Activated CD8-positive, alpha-beta T cell treated with anti-CD3 and anti-CD28 coated beads for 36 hours (primary cell): ENCODE measurements around the gene ASIC3. TPM values are rescaled to one million over a fixed set of nuclear protein-coding genes. Genes with fewer than 3 reads are reported as not detected.
A peak's percentile ranks its signal among the peaks of the same experiment; 100 is the strongest.

Experiments used
- ATAC-seq: fragments of 200-7000 bp; cut with Tn5 transposase; one replicate; pipeline ENCODE4 v1.10.0; 2021; ENCODE audit warnings: mild to moderate bottlenecking, moderate library complexity
- CTCF ChIA-PET: fragments of 350-600 bp; sonication (Branson Sonifier 250); formaldehyde crosslinking; loops from one replicate; lab custom pipeline; 2021; ENCODE audit warnings: antibody characterized with exemption; lab: Charles Lee
- POLR2A ChIA-PET: fragments of 350-600 bp; sonication (Branson Sonifier 250); formaldehyde crosslinking; loops from one replicate; lab custom pipeline; 2021; ENCODE audit warnings: antibody characterized with exemption; lab: Charles Lee
- DNase-seq: peaks from one replicate; pipeline ENCODE4 v3.0.0-alpha.2; 2020
- H3K27ac Mint-ChIP-seq: one replicate; pipeline ENCODE4 v1.8.0; 2021; ENCODE audit warnings: mild to moderate bottlenecking, mixed read lengths
- H3K27me3 Mint-ChIP-seq: one replicate; pipeline ENCODE4 v1.8.0; 2021; ENCODE audit warnings: mixed read lengths
- H3K36me3 Mint-ChIP-seq: one replicate; pipeline ENCODE4 v1.8.0; 2021; ENCODE audit warnings: low read depth, mixed read lengths
- H3K4me1 Mint-ChIP-seq: one replicate; pipeline ENCODE4 v1.8.0; 2021; ENCODE audit warnings: low read depth, mixed read lengths
- H3K4me3 Mint-ChIP-seq: one replicate; pipeline ENCODE4 v1.8.0; 2021; ENCODE audit warnings: mild to moderate bottlenecking, moderate library complexity, mixed read lengths
- H3K9me3 Mint-ChIP-seq: one replicate; pipeline ENCODE4 v1.8.0; 2021; ENCODE audit warnings: mixed read lengths
- intact Hi-C: fragments of 100-400 bp; cut with micrococcal nuclease; formaldehyde crosslinking; loops from one replicate; pipeline ENCODE4 v1.10.0; 2022
- total RNA-seq, 2 experiments: library from RNA; stranded (reverse); gene quantifications; one replicate each; pipeline ENCODE4 v1.2.3, GENCODE V29; 2021
- TF ChIP-seq, protein P1 (sequence below): fragments of 200-600 bp; IDR thresholded peaks from one replicate; pipeline ENCODE4 v1.8.0; 2022; ENCODE audit warnings: antibody characterized with exemption, mild to moderate bottlenecking

ASIC3 gene
- total RNA-seq, 2 experiments from 2014 or later = 3.7 to 5.8 TPM

DNA sequence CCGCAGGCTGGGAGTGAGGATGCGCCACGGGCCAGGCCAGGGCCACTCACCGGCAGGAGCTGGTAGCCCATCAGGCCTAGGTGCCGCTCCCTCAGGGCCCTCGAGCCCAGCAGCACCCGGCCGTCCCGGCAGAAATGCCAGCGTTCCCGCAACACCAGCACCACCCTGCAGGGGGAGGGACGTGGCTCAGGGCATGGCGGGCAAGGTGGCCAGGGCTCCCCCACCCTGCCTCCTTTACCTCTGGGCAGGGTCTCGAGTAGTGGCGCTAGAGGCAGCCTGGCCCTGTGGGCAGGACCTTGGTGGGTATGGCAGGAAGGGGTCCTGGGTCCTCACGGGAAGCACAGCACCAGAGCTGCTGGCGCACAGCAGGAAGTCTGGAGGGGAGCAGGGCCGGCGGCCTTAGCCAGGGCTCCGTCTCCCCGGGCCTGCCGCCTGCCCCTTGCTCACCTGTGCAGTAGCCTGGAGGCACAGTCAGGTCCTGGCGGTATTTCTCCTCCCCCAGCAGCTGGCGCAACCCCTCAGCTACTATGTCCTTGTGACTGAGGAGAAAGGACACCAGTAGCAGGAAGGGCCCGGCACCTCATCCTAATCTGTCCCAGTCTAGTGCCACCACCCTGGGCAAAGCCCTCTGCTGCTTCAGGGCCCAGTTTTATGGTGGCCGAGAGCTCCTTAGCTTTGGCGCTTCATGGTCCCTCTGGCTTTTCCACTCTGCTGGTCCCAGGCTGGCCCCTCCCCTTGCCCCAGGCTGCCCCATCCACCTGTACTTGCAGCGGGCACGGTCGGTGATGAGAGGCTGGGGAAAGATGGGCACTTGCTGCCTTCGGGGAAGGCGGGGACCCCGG is 28.8 kb downstream of the ASIC3 start:
- no peaks in the 10 kb centered on the region for H3K27me3 Mint-ChIP-seq
- no peak for ATAC-seq
- ChIA-PET POLR2A (interaction anchor here (0.5 to 2.1 kb wide), 6 partner anchors 8 to 26 kb away, joined by 3 to 7 read pairs (median 3); no protein-coding TSS in a partner anchor), CTCF (interaction anchor here (1.0 to 1.3 kb wide), 6 partner anchors 10 to 67 kb away, joined by 3 to 5 read pairs (median 3); no protein-coding TSS in a partner anchor)
- no peak overlapping the region for H3K4me3 Mint-ChIP-seq
- DNase-seq = no peak
- H3K9me3 Mint-ChIP-seq = no peaks in the 10 kb centered on the region
- no peak overlapping the region for H3K27ac Mint-ChIP-seq
- intact Hi-C loops = no loop called here
- TF ChIP-seq, protein P1, sequence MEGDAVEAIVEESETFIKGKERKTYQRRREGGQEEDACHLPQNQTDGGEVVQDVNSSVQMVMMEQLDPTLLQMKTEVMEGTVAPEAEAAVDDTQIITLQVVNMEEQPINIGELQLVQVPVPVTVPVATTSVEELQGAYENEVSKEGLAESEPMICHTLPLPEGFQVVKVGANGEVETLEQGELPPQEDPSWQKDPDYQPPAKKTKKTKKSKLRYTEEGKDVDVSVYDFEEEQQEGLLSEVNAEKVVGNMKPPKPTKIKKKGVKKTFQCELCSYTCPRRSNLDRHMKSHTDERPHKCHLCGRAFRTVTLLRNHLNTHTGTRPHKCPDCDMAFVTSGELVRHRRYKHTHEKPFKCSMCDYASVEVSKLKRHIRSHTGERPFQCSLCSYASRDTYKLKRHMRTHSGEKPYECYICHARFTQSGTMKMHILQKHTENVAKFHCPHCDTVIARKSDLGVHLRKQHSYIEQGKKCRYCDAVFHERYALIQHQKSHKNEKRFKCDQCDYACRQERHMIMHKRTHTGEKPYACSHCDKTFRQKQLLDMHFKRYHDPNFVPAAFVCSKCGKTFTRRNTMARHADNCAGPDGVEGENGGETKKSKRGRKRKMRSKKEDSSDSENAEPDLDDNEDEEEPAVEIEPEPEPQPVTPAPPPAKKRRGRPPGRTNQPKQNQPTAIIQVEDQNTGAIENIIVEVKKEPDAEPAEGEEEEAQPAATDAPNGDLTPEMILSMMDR = peak; percentile 50
- H3K4me1 Mint-ChIP-seq = peaks cover 21% of the 10 kb centered on the region
- peaks cover 23% of the 10 kb centered on the region for H3K36me3 Mint-ChIP-seq

DNA sequence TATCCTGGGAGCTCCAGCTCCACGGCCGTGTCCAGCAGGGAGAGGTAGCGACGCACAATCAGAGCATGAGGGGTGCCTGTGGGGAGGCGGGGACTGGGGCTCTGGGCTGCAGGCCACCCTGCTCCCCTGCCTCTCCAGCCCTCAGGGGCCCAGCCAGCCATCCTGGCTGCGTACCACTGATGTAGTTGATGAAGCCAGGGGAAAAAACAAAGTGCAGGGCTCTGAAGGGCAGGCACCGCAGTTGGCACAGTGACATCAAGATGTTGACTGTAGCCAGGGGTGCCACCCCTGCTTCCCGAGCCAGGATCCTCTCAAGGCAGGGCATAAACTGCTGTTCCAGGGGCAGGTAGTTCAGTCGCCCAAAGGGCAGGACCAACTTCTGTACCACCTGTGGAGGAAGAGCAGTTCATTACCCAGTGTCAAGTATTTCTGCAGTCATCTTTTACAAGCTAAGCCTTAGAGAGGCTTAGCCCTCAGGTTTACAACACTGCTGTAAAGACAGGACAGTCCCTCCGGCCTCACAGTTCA is 29.4 kb downstream of the ASIC3 start:
- TF ChIP-seq, protein P1 = no peak
- DNase-seq = no peak
- ATAC-seq = no peak
- Mint-ChIP-seq H3K27me3 (no peaks in the 10 kb centered on the region), H3K4me3 (peak overlapping the region; percentile 18), H3K4me1 (peaks cover 26% of the 10 kb centered on the region), H3K27ac (peak overlapping the region; percentile 53), H3K9me3 (no peaks in the 10 kb centered on the region), H3K36me3 (peaks cover 23% of the 10 kb centered on the region)
- intact Hi-C loops = no loop called here
- ChIA-PET CTCF (interaction anchor here (1.1 to 1.3 kb wide), 3 partner anchors 10 to 67 kb away, joined by 3 to 5 read pairs (median 3); no protein-coding TSS in a partner anchor), POLR2A (interaction anchor here (0.5 to 2.1 kb wide), 6 partner anchors 10 to 19 kb away, joined by 3 to 8 read pairs (median 4); partner anchors contain the start of gene SLC4A2)

DNA sequence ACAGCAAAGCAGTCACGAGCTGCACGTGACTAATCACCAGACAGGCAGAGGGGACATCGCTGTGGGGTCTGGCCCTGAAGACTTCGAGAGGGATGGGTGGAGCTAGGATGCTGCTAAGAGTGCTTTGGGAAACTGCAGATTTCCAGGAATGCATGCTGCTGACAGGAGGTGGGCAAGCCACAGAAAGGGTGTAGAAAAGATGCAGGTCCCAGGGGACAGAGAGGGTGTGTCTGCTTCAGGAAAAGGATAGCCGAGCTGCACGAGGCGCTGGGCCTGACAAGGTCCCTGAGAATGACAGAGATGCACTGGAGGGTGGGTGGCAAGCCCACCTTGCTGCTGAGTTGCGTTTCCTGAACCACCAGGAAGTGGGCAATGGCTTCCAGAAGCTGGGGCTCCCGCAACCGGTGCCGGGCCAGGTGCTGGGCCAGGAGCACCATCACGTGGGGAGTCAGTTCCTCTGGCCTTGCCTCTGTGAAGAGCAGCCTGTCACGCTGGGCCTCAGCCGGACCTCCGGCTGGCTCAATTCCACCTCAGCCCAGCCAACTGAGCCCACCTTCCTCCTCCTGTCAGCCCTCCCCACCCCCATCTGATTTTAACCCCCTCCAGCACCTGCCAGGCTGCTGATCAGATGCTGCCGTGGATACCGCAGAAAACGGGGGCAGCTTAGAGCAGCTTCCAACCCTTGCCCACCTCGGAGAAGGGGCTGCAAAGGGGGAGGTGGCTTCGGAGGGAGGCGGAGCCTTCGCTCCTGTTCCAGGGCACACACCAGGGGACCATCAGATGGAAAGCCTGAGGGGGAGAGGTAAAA is 30.1 kb downstream of the ASIC3 start:
- Mint-ChIP-seq H3K36me3 (peaks cover 23% of the 10 kb centered on the region), H3K27ac (peak overlapping the region; percentile 53), H3K9me3 (no peaks in the 10 kb centered on the region), H3K27me3 (no peaks in the 10 kb centered on the region), H3K4me1 (peaks cover 28% of the 10 kb centered on the region), H3K4me3 (peak overlapping the region; percentile 83)
- ChIA-PET POLR2A (interaction anchor here (0.8 to 2.1 kb wide), 6 partner anchors 10 to 20 kb away, joined by 3 to 8 read pairs (median 4); partner anchors contain the start of gene SLC4A2), CTCF (interaction anchor here (1.3 kb wide), 1 partner anchor 60 kb away, joined by 3 read pairs; no protein-coding TSS in a partner anchor)
- no peak for ATAC-seq
- intact Hi-C loops = no loop called here
- TF ChIP-seq, protein P1 = no peak
- DNase-seq = no peak

DNA sequence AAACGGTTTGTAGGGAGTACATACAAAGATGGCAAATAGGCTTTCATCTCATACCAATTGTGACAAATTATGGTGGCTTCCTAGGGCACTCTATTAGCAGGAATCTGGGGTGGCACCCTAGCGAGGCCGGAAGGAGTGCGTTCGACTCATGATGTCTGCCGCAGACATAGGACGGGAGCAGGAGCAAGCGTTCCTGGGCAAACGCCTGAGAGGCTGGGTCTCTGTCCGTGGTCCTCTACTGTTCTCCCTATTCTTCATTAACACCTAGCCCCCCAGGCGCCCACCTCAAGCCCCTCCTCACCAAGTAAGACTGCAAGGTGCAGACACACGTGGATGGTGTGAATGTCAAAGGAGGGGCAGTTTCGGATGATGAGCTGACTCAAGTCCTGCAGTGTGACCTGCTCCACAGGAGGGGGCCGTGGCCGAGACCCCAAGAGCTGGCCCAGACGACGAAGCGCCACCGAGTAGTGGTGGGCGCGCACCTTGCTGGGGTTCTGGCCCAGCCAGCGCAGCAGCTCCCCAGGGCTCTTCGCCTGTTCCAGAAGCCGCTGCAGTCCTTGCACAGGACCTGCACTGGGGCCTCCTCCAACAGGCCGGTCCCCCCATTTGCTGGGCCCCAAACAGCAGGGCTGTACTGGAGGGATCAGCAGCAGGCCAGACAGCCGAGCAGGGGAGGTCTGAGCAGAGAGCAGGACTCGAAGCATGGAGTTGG is 31.0 kb downstream of the ASIC3 start:
- Mint-ChIP-seq H3K27ac (peak overlapping the region; percentile 80), H3K4me3 (peak overlapping the region; percentile 83), H3K4me1 (peaks cover 28% of the 10 kb centered on the region), H3K27me3 (no peaks in the 10 kb centered on the region), H3K36me3 (peaks cover 21% of the 10 kb centered on the region), H3K9me3 (no peaks in the 10 kb centered on the region)
- ChIA-PET POLR2A (interaction anchor here (1.2 to 1.7 kb wide), 2 partner anchors 13 to 19 kb away, joined by 4 to 8 read pairs; no protein-coding TSS in a partner anchor), CTCF (no interaction called here)
- DNase-seq = no peak
- ATAC-seq = no peak
- intact Hi-C loops = no loop called here
- TF ChIP-seq, protein P1 = no peak
